SK-N-SH treated with all-trans-retinoic acid at 6 μM for 48 hours (cell line): ENCODE data around the gene TM4SF20.
"Not testable (repeated sequence)": the region's sequence is repeated elsewhere in the genome, so short reads cannot be mapped to it uniquely, and the experiment has no call there.

Experiments used
- TOX ChIP-seq: fragments of 250-450 bp; sonication (Bioruptor Pico); IDR thresholded peaks from 2 replicates; pipeline ENCODE4 v1.8.0; 2021; ENCODE audit warnings: mild to moderate bottlenecking, moderate library complexity, borderline replicate concordance
- ZFP3 ChIP-seq: fragments of 250-450 bp; sonication (Bioruptor Pico); IDR thresholded peaks from 2 replicates; pipeline ENCODE4 v1.5.0; 2020; ENCODE audit warnings: mild to moderate bottlenecking, moderate library complexity

DNA sequence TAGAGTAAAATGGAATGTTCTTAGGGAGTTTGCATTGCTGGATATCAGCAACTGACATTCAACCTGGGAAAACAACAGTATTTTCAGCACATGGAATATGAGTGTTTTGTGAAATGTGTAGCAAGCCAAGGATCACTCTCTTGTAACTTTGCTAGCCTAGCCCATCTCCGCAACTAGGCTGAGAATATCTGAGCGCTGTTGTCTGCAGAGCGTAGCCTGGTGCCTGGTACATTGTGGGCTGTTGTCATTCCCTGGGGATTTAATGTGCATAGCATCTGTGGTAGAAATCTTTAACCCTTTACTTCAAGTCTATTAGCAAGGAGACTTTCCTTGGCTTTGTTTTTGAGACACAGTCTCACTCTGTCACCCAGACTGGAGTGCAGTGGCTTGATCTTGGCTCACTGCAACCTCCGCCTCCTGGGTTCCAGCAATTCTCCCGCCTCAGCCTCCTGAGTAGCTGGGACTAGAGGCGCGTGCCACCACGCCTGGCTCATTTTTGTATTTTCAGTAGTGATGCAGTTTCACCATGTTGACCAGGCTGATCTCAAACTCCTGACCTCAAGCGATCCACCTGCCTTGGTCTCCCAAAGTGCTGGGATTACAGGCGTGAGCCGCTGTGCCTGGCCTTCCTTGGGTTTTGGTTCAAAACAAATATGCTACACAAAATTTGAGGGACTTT is 14.4 kb downstream of the TM4SF20 start:
- not testable (repeated sequence) for TF ChIP-seq TOX, ZFP3 (CRISPR knock-in tag)
